ENCODE results near the gene SYNDIG1.

SYNDIG1 gene

GRCh38 chr20:24573557-24573956 lies 104.1 kb downstream of the SYNDIG1 start:
- DNase-seq (ENCODE audit: low read depth, low spot score), result no peak
- TF ChIP-seq EZH2 (IDR thresholded peaks at IDR 0.05), result no peak
- no peak for TF ChIP-seq FOXP2 (optimal IDR thresholded peaks at IDR 0.05; ENCODE audit: control extremely low read depth, extremely low read length, insufficient read depth)
- TF ChIP-seq POLR2AphosphoS5 (IDR thresholded peaks at IDR 0.05; ENCODE audit: borderline replicate concordance, low read depth, low read length), result no peak
- Histone ChIP-seq H3K27ac (no peak overlapping the region), H3K9me3 (ENCODE audit: low read depth, low read length) (no peaks in the 10 kb centered on the region), H3K4me3 (no peak overlapping the region), H3K36me3 (ENCODE audit: insufficient read depth, low read length) (no peaks in the 10 kb centered on the region), H3K9ac (ENCODE audit: insufficient read length) (no peak overlapping the region)

GRCh38 chr20:24574307-24574706 lies 104.9 kb downstream of the SYNDIG1 start:
- TF ChIP-seq FOXP2 (optimal IDR thresholded peaks at IDR 0.05; ENCODE audit: control extremely low read depth, extremely low read length, insufficient read depth) (no peak), EZH2 (IDR thresholded peaks at IDR 0.05) (no peak), POLR2AphosphoS5 (IDR thresholded peaks at IDR 0.05; ENCODE audit: borderline replicate concordance, low read depth, low read length) (no peak)
- Histone ChIP-seq H3K4me3 (no peak overlapping the region), H3K9me3 (ENCODE audit: low read depth, low read length) (no peaks in the 10 kb centered on the region), H3K9ac (ENCODE audit: insufficient read length) (no peak overlapping the region), H3K36me3 (ENCODE audit: insufficient read depth, low read length) (no peaks in the 10 kb centered on the region), H3K27ac (no peak overlapping the region)
- DNase-seq (ENCODE audit: low read depth, low spot score), result no peak

- DNase-seq (ENCODE audit: low read depth, low spot score), result no peak
Measured at GRCh38 chr20:24574797-24575196, 105.4 kb downstream of the SYNDIG1 start.

GRCh38 chr20:24575811-24576210 lies 106.4 kb downstream of the SYNDIG1 start:
- no peaks in the 10 kb centered on the region for H3K9me3 ChIP-seq (ENCODE audit: low read depth, low read length)
- DNase-seq (ENCODE audit: low read depth, low spot score), result no peak
- TF ChIP-seq EZH2 (IDR thresholded peaks at IDR 0.05), result no peak
- no peak for TF ChIP-seq POLR2AphosphoS5 (IDR thresholded peaks at IDR 0.05; ENCODE audit: borderline replicate concordance, low read depth, low read length)
- TF ChIP-seq FOXP2 (optimal IDR thresholded peaks at IDR 0.05; ENCODE audit: control extremely low read depth, extremely low read length, insufficient read depth), result no peak

More at GRCh38 chr20:24574797-24575196, 105.4 kb downstream of the SYNDIG1 start:
- Histone ChIP-seq H3K9me3 (ENCODE audit: low read depth, low read length) (no peaks in the 10 kb centered on the region), H3K36me3 (ENCODE audit: insufficient read depth, low read length) (no peaks in the 10 kb centered on the region), H3K27ac (no peak overlapping the region), H3K4me3 (no peak overlapping the region), H3K9ac (ENCODE audit: insufficient read length) (no peak overlapping the region)
- TF ChIP-seq POLR2AphosphoS5 (IDR thresholded peaks at IDR 0.05; ENCODE audit: borderline replicate concordance, low read depth, low read length) (no peak), FOXP2 (optimal IDR thresholded peaks at IDR 0.05; ENCODE audit: control extremely low read depth, extremely low read length, insufficient read depth) (no peak), EZH2 (IDR thresholded peaks at IDR 0.05) (no peak)

GRCh38 chr20:24576447-24576846 lies 107.0 kb downstream of the SYNDIG1 start:
- Histone ChIP-seq H3K36me3 (ENCODE audit: insufficient read depth, low read length) (no peaks in the 10 kb centered on the region), H3K4me3 (no peak overlapping the region), H3K27ac (no peak overlapping the region), H3K9ac (ENCODE audit: insufficient read length) (no peak overlapping the region), H3K9me3 (ENCODE audit: low read depth, low read length) (no peaks in the 10 kb centered on the region)
- DNase-seq (ENCODE audit: low read depth, low spot score), result no peak
- TF ChIP-seq FOXP2 (optimal IDR thresholded peaks at IDR 0.05; ENCODE audit: control extremely low read depth, extremely low read length, insufficient read depth) (no peak), POLR2AphosphoS5 (IDR thresholded peaks at IDR 0.05; ENCODE audit: borderline replicate concordance, low read depth, low read length) (no peak), EZH2 (IDR thresholded peaks at IDR 0.05) (no peak)

More at GRCh38 chr20:24575811-24576210, 106.4 kb downstream of the SYNDIG1 start:
- Histone ChIP-seq H3K9ac (ENCODE audit: insufficient read length) (no peak overlapping the region), H3K36me3 (ENCODE audit: insufficient read depth, low read length) (no peaks in the 10 kb centered on the region), H3K4me3 (no peak overlapping the region), H3K27ac (no peak overlapping the region)

GRCh38 chr20:24577271-24577909 lies 108.0 kb downstream of the SYNDIG1 start:
- DNase-seq (ENCODE audit: low read depth, low spot score), result no peak
- Histone ChIP-seq H3K36me3 (ENCODE audit: insufficient read depth, low read length) (no peaks in the 10 kb centered on the region), H3K4me3 (no peak overlapping the region), H3K27ac (no peak overlapping the region), H3K9me3 (ENCODE audit: low read depth, low read length) (no peaks in the 10 kb centered on the region), H3K9ac (ENCODE audit: insufficient read length) (no peak overlapping the region)
- TF ChIP-seq EZH2 (IDR thresholded peaks at IDR 0.05) (no peak), FOXP2 (optimal IDR thresholded peaks at IDR 0.05; ENCODE audit: control extremely low read depth, extremely low read length, insufficient read depth) (no peak), POLR2AphosphoS5 (IDR thresholded peaks at IDR 0.05; ENCODE audit: borderline replicate concordance, low read depth, low read length) (no peak)

- H3K4me3 ChIP-seq, result no peak overlapping the region
- H3K27ac ChIP-seq, result no peak overlapping the region
- no peaks in the 10 kb centered on the region for H3K36me3 ChIP-seq (ENCODE audit: insufficient read depth, low read length)
- no peak for DNase-seq (ENCODE audit: low read depth, low spot score)
- H3K9me3 ChIP-seq (ENCODE audit: low read depth, low read length), result no peaks in the 10 kb centered on the region
- TF ChIP-seq EZH2 (IDR thresholded peaks at IDR 0.05) (no peak), FOXP2 (optimal IDR thresholded peaks at IDR 0.05; ENCODE audit: control extremely low read depth, extremely low read length, insufficient read depth) (no peak), POLR2AphosphoS5 (IDR thresholded peaks at IDR 0.05; ENCODE audit: borderline replicate concordance, low read depth, low read length) (no peak)
- no peak overlapping the region for H3K9ac ChIP-seq (ENCODE audit: insufficient read length)
Measured at GRCh38 chr20:24578567-24579415, 109.4 kb downstream of the SYNDIG1 start.

GRCh38 chr20:24579475-24579874 lies 110.0 kb downstream of the SYNDIG1 start:
- TF ChIP-seq EZH2 (IDR thresholded peaks at IDR 0.05) (no peak), FOXP2 (optimal IDR thresholded peaks at IDR 0.05; ENCODE audit: control extremely low read depth, extremely low read length, insufficient read depth) (no peak), POLR2AphosphoS5 (IDR thresholded peaks at IDR 0.05; ENCODE audit: borderline replicate concordance, low read depth, low read length) (no peak)
- Histone ChIP-seq H3K9ac (ENCODE audit: insufficient read length) (no peak overlapping the region), H3K27ac (no peak overlapping the region), H3K9me3 (ENCODE audit: low read depth, low read length) (no peaks in the 10 kb centered on the region), H3K4me3 (no peak overlapping the region), H3K36me3 (ENCODE audit: insufficient read depth, low read length) (no peaks in the 10 kb centered on the region)
- DNase-seq (ENCODE audit: low read depth, low spot score), result no peak
